Ramos (cell line): Measurements from ENCODE around the gene PCGF6.
"Not testable (repeated sequence)": the region's sequence is repeated elsewhere in the genome, so short reads cannot be mapped to it uniquely, and the experiment has no call there.

Source experiments
- in situ Hi-C: fragments of 300-500 bp; cut with MboI; formaldehyde crosslinking; loops from one replicate; pipeline ENCODE4 v1.14.3; 2022; ENCODE audit warnings: low sequenced_read_pairs; ENCODE audit not compliant: unreplicated experiment

The PCGF6 gene

GRCh38 chr10:103350517-103351260, at the start of gene PCGF6:
Gene PCGF6 (minus strand): TSS chr10:103351140. CDS start chr10:103351066, 74 bp downstream.
- in situ Hi-C loops = no loop called here

- in situ Hi-C loops = no loop called here
Observed at GRCh38 chr10:103397191-103397825, 46.4 kb upstream of the PCGF6 start.

GRCh38 chr10:103396789-103397087, 45.8 kb upstream of the PCGF6 start:
- in situ Hi-C loops = no loop called here

GRCh38 chr10:103396067-103396788, 45.3 kb upstream of the PCGF6 start, which contains the start of the genes ATP5MK and PDCD11:
Gene ATP5MK (minus strand): TSS chr10:103396475. CDS start chr10:103392457, 4,018 bp downstream.
Gene PDCD11 (plus strand): TSS chr10:103396626. CDS start chr10:103398427, 1,801 bp downstream.
- in situ Hi-C loops = no loop called here

GRCh38 chr10:103395754-103396066, 44.8 kb upstream of the PCGF6 start:
- in situ Hi-C loops = no loop called here

- in situ Hi-C loops = no loop called here
Observed at GRCh38 chr10:103394180-103394579, 43.2 kb upstream of the PCGF6 start.

- in situ Hi-C loops = no loop called here
Observed at GRCh38 chr10:103382769-103383168, 31.8 kb upstream of the PCGF6 start.

- in situ Hi-C loops = no loop called here
Observed at GRCh38 chr10:103374263-103374662, 23.3 kb upstream of the PCGF6 start.

GRCh38 chr10:103373544-103373943, 22.6 kb upstream of the PCGF6 start:
- in situ Hi-C loops = no loop called here

GRCh38 chr10:103367782-103368518, 17.0 kb upstream of the PCGF6 start, which contains the start of gene TAF5:
Gene TAF5 (plus strand): TSS chr10:103367976. CDS start chr10:103367990, 14 bp downstream.
- in situ Hi-C loops = no loop called here

GRCh38 chr10:103367379-103367781, 16.4 kb upstream of the PCGF6 start:
- in situ Hi-C loops = no loop called here

- in situ Hi-C loops = not testable (repeated sequence)
Observed at GRCh38 chr10:103360791-103361190, 9.9 kb upstream of the PCGF6 start.

GRCh38 chr10:103359493-103359892, 8.6 kb upstream of the PCGF6 start:
- in situ Hi-C loops = not testable (repeated sequence)

GRCh38 chr10:103355906-103356599, 5.1 kb upstream of the PCGF6 start:
- in situ Hi-C loops = no loop called here

GRCh38 chr10:103354567-103354966, 3.6 kb upstream of the PCGF6 start:
- in situ Hi-C loops = not testable (repeated sequence)

- in situ Hi-C loops = no loop called here
Observed at GRCh38 chr10:103353281-103353680, 2.3 kb upstream of the PCGF6 start.

- in situ Hi-C loops = no loop called here
Observed at GRCh38 chr10:103350175-103350516, 794 bp downstream of the PCGF6 start.

- in situ Hi-C loops = no loop called here
Observed at GRCh38 chr10:103336370-103336769, 14.6 kb downstream of the PCGF6 start.

- in situ Hi-C loops = no loop called here
Observed at GRCh38 chr10:103334567-103334966, 16.4 kb downstream of the PCGF6 start.

- in situ Hi-C loops = no loop called here
Observed at GRCh38 chr10:103333934-103334520, 16.9 kb downstream of the PCGF6 start.
